NCI-H1417 treated with DMSO at 0.1 percent for 48 hours (cell line): ENCODE data around the gene ZNF248.
"Not testable (repeated sequence)": the region's sequence is repeated elsewhere in the genome, so short reads cannot be mapped to it uniquely, and the experiment has no call there.

Source experiments
- DNase-seq: peaks from one replicate; lab custom pipeline; 2025; lab: John Stamatoyannopoulos, UW

The ZNF248 gene

DNA sequence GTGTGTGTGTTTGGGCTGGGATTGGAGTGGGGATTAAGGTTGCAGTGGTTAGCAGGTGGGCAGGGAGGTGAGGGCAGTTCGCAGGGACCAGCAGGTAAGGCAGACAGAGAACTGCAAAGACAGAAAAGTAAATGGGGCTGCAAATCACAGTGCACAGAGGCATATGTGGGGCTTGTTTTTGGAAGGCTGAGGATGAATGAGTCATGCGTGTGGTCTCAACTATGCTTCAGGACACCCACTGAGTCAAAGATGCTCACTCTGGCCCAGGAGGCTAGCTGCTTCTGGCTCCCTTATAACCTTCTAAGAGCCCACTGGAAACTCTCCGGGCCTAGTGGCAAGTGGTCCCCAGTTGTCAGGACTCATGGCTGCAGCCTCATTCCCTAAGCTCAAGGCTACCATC lies 118.2 kb downstream of the ZNF248 start:
- DNase-seq: no peak

DNA sequence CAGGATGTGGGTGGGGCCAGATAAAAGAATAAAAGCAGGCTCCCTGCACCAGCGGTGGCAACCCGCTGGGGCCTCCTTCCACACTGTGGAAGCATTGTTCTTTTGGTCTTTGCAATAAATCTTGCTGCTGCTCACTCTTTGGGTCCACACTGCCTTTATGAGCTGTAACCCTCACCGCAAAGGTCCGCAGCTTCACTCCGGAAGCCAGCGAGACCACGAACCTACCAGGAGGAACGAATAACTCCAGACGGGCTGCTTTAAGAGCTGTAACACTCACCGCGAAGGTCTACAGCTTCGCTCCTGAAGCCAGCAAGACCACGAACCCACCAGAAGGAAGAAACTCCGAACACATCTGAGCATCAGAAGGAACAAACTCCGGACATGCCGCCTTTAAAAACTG lies 119.2 kb downstream of the ZNF248 start:
- not testable (repeated sequence) for DNase-seq

DNA sequence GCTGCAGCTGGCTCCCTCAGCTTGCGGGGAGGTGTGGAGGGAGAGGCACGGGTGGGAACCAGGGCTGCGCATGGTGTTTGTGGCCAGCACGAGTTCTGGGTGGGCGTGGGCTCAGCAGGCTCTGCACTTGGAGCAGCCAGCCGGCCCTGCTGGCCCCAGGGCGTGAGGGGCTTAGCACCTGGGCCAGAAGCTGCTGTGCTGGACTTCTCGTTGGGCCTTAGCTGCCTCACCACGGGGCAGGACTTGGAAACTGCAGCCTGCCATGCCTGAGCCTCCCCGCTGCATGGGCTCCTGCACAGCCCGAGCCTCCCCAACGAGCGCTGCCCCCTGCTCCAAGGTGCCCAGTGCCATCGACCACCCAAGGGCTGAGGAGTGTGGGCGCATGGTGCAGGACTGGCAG lies 120.1 kb downstream of the ZNF248 start:
- DNase-seq: no peak

DNA sequence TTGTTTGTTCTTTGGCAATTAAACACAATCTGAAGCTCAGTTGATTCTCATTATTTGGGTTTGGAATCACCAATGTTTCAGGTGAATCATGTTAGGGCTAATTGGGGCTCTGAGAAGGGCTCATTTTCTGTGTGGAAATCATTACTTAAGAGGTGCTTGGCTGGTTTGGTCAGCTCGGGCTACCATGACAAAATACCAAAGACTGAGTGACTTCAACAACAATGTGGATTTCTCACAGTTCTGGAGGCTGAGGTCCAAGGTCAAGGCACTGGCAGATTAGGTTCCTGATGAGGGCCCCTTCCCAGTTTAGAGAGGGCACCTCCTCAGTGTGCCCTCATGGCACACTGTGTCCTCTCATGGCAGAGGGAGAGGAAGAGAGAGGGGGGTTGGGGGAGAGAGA lies 121.3 kb downstream of the ZNF248 start:
- no peak for DNase-seq

DNA sequence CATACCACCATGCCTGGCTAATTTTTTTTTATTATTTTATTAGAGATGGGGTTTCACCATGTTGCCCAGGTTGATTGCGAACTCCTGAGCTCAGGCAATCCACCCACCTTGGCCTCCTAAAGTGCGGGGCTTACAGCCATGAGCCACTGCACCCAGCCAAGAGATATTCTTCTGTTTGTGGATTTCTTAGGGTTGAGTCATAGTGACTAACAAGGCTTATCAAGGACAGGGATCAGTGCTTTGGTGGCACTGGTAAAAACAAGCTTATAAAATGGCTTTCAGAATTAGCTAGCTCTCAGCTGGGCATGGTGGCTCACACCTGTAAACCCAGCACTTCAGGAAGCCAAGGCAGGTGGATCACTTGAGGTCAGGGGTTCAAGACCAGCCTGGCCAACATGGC lies 122.4 kb downstream of the ZNF248 start:
- no peak for DNase-seq
